ENCODE results near the gene ADAMTS2.
A peak's percentile ranks its signal among the peaks of the same experiment; 100 is the strongest.
"Not testable (repeated sequence)": the region's sequence is repeated elsewhere in the genome, so short reads cannot be mapped to it uniquely, and the experiment has no call there.

ADAMTS2 gene

DNA sequence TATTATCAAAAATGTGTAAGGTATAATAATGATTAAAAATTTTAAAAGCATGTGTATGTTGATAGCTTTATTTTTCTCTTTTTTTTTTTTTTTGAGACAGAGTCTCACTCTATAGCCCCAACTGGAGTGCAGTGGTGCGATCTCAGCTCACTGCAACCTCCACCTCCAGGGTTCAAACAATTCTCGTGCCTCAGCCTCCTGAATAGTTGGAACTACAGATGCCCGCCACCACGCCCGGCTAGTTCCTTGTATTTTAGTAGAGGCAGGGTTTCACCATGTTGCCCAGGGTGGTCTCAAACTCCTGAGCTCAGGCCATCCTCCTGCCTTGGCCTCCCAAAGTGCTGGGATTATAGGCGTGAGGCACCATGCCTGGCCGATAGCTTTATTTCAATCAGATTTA lies 20.9 kb downstream of the ADAMTS2 start:
- DNase-seq = not testable (repeated sequence)

DNA sequence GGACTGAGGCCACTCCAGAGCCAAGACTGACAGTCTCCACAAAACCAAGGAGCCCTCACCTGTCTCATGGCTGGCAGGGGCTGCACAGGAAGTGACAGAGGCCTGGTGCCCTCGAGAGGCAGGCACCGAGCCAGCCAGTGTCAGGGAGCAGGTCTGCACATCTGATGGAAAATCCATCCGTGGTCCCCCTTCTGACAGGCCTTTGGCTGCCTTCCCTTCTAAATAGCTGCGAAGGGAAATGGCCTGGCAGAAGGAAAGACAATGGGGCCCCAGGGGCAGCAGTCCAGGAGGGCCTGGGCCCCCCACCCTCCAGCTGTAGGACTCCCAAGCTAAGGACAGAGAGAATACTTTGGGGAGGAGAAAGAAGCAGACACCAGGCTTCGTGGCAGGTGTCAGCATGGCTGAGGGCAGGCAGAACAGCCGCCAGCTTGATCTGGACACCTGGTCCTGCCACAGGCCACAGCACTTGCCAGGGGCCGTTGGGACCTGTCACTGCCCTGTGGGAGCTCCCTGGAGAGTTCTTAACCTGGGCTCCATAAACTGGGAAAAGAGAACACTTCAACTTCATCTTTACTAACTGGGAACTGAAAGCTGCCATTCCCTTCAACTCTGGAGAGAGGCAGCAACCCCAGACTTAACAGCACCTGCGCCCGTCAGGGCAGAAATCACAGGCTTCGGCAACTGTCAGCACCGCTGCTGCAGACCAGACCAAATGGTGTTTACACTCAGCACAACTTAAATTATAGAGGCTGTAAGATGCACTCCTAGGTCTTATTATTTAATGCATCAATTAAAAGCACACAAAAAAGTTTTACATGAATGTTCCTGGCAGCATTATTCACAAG lies 22.0 kb downstream of the ADAMTS2 start:
- DNase-seq = no peak

DNA sequence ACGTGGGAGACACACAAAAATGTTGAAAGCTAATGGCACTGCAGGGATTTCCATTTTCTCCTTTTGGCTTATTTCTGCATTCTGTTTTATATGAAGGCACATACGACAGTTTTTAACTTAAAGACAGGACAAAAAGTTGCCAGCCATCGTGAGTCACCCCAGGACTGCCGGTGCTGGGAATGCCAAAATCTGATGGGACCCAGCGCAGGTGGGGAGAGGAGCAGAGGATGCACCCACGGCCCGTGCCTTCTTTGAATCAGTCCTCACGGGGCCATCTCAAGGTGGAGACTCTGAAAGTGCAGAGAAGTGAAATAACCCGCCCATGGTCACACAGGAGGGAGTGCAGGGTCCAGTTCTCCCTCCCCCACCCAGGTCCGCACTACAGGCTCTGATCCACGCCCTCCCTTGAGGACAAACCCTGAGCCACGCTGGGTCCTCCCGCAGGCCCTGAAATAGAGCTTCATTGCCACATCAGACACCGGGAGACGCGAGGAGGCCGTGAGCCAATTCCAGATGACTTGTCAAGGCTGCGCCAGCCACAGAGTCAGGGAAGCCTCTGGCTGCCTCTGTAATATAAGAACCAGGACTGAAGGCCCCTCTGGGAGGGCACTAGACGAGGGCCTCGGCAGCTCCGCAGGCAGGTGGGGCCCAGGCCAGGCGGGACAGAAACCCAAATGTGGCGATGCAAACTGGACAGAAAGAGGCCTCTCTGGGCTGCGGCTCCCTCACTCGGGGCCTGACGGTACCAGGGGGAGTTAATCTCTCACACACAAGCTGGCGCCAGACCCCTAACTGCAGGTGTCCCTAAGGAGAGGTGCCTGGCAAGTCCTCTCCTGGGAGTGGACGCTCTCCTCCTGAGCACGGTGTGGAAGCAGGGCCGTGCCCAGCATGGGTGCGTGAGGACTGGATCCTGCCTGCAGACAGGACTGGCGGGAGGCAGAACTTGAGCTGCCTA lies 22.9 kb downstream of the ADAMTS2 start:
- no peak for DNase-seq

DNA sequence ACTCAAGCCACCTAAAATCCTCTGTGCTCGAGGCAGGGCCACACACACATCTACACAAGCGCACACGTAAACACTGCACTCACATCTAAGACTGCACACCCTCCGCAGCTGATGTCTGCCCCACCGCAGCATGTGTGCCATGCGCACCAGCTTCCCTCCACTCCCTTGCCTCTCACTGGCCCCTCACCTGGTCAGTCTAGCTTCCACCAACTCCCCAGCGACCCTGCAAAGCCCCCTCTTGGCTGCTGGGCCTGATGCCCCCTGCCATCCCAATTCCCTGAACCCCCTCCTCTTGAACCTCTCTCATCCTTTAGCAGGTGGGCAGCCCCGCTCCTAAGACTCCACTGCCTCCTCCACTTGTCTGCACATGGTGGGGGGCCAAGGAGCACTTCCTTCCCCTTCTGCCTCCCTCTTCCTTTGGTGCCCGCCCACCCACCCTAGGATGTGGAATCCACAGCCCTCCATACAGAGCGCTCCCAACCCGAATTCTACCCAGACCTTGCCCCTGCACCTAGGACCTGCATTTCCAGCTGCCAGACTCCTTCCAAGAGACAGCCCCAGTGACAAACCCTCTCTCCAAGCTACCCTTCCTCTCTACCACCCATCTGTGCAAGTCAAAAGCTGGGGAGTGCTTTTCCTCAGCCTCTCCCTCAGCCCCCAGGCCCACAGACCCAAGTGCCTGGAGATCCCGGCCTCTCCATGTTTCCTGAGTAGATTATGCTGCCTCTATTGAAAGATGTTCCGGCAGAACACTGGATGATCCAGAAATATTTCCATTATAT lies 23.9 kb downstream of the ADAMTS2 start:
- no peak for DNase-seq

DNA sequence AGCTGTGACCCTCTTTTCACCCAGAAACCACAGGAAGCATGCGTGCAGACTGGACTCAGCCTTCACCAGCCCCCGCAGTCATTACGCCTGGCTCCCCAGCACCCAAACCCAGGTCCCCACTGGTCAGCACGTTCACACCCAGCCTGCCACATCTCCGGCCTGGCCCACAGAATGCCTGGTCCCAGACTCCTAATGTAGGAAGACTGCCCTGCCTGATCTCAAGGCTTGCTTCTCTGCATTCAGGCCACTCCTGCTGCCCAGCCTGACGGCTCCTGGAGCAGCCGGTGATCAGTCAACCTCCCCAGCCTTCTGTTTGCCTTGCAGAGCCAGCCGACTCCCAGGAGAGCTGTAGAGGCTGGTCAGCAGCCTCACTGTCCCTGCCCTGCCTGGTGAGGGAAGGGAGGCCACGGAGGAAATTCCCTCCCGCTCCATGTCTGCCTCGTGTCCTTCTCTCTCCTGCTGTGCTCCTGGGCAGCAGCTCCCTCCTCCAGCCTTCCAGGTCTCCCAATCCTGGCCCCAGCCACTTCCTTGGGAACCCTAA lies 25.4 kb downstream of the ADAMTS2 start:
- no peak for DNase-seq

- DNase-seq = no peak
These were observed 26.1 kb downstream of the ADAMTS2 start for GRCh38 chr5:179319123-179319522.

DNA sequence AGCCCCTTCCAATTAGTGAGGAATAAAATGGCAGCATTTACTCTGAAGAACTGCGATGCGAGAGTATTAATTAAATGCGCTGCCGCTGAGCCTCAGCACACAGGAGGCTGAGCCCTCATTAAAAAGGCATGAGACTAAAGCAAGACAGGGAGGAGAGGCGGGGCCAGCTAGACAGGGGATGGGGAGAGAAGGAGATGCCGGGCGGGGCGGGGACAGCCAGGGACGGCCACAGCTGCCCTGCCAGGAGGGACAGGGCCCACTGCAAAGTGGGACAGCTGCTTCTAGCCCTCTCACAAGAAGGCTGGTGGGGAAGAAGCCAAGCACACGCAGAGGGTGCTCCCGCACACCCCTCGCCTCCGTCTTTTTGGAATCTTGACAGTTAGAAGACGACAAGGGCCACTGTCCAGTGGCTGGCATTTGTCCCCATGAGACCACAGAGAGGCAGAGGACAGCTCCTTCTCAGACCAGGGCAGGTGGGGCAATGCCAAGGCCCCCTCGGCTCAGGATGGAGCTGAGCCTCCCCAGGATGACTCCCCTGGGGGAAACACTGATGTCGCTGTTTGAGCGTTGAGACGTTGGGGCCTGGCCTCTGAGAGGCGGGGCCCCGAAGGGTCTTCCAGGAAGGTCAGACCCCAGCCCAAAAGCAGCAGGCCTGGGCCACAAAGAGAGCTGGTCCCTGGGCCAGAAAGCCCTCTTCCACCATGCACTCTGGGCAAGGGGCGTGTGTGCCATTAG lies 26.9 kb downstream of the ADAMTS2 start:
- no peak for DNase-seq

- DNase-seq = no peak
These were observed 27.6 kb downstream of the ADAMTS2 start for GRCh38 chr5:179317411-179318220.

GRCh38 chr5:179316982-179317381 lies 28.3 kb downstream of the ADAMTS2 start:
- no peak for DNase-seq

DNA sequence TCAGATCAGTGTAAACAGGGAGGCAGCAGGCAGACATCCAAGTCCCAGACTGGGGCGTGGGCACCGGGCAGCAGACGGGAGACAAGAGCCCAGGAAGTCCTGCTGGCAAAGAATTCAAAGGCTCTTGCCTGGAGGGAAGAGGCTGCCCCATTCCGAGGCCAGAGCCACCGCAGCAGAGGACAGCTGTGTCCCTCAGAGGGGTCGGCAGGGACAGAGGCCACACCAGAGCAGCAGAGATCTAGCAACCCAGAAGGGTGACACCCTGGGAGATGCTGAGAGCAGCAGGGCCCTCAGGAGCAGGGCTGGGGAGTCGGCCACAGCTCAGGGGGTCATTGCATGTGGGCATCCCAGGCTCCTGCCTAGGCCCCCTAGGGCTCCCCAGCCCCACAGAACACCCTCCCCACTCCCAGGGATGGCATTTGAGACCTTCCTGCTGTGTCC lies 29.1 kb downstream of the ADAMTS2 start:
- no peak for DNase-seq

DNA sequence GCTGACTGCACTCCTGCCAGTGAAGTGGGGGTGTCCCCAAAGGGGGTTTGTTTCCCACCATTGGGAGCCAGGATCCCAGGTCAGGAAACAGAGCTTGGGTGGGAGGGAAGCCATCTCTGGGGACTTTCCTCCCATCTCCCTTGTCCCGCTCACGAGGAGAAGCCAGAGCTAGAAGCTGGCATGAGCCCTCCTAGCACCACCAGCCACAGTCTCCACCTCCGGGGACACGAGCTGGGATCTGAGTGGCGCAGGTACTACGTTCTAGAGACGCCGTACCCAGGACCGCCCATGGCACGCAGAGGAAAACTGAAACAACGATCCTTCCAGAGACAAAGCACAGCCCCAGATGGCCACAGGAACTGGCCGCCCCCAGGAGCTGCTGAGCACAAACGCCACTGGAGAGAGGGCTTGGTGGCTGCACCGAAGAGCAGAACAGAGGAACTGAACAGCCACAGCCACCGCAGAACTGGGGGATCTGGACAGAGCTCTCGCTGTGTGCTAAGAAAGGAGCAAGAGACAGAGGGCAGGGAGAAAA lies 29.8 kb downstream of the ADAMTS2 start:
- DNase-seq = no peak

DNA sequence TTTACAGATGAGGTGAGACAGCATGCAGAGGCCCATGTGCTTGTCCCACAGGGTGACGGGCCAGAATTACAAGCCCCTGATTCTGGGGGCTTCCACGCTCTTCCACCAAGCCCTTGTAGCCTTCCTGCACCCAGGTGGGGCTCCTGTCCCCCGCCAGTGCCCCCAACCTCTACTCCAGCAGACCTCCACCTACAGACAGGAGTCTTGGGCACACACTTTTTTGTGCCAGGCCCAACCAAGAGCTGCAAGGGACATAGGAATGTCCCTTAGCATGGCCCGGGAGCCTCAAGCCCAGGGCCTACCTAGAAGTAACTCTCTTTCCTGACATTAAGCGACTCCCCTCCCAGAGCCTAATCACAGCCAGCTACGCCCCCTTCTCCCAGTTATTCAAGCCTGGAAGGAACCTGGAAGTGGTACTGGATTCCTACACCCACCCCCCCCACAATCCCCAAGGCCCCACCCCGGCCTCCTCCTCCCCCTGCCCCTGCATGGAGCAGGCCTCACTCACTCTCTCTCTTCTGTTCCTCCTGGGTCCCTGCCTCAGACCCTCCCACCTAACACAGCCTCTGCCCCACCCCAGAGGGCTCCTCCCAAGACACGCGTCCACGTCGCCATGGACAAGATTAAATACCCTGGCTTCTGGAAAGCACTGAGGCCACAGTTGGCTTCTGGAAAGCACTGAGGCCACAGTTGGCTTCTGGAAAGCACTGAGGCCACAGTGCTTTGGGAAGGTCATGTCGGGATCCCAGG lies 30.5 kb downstream of the ADAMTS2 start:
- DNase-seq = no peak

DNA sequence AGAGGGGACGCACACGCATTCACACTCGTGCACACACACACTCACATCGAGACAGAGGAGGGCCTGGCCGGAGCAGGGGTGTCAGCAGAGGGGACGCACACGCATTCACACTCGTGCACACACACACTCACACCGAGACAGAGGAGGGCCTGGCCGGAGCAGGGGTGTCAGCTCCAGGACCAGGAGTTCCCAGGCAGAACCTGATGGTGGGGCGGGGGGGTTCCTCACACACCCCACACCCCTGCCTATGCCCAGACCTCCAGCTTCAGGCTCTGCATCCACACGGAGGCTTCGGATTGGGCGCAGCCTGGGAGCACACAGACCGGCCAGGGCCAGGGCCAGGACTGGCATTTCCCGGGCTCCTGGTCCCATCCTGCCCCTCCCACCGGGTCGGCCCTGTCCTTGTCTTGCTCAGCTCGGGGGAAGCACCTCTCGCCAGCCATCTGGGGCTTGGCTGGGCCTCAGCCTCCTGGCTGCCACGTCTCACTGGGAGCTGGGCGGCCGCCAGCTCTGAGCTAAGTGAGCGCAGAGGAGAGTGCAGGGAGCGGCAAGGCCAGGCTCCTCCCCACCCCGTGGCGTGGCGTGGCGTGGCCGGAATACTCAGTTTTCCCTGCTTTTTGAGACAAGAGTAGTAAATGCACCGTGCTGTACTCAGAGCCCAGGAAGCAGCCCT lies 31.3 kb downstream of the ADAMTS2 start:
- DNase-seq = peak in 1 of 2 donors; percentile 42

DNA sequence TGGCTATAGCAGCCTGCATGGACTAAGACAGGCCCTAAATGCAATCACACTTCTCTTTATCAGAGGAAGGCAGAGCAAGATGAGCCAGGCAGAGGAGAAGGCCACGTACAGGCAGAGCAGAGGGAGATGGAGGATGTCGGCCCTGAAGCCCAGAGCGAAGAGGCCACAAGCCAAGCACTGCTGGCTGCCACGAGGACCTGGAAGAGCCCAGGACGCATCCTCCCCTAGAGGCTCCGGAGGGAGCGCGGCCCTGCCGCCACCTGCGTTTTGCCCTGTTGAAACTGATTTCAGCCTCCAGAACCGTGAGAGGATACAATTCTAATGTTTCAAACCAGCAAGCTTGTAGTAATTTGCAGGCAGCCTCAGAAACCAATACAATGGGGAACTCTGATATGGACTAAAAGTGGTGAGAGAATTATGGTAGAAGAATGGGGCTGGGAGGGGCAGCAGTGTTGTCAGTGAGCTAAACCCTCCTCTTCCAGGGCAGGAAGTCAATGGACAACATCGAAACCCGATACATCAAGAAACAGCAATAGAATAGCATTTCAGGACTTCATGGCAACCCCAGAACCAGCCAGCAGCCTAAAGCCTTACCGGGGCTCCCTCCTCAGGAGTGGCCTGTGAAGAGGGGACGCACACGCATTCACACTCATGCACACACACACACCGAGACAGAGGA lies 32.6 kb downstream of the ADAMTS2 start:
- DNase-seq = no peak

DNA sequence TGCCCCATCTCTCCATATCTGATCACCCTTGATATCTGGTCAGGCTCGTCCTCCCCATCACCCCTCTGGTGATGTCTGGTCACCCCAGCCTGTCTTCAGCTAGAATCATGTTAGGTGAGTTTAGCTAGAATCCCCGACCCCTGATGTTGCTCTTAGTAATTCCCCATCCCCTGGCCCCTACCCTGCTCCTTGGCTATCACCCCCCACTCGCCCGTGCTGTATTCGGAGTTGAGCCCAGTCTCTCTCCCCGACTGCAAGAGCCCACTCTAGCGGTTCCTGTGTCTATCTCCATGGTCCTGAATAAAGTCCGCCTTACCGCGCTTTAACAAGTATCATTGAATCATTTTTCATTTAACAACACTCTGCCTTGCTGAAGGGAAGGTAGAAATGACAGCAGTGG lies 33.7 kb downstream of the ADAMTS2 start:
- DNase-seq = no peak

DNA sequence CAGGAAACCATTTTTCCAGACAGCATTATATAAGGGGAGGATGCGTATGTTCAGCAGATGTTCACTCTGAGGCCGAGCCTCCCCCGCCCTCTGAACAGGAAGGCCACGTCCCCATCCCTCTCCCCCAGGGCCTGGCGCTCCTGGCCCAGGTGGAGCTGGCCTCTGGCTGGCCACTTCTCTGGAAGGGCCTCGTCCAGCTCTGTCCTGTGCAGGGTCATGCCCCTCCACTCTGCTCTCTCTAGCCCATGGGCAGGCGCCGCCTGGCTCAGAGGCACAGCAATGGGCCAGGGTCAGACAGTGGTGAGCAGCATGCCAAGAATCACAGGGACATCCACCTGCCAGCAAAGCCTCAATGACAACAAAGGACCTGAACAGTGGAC lies 34.2 kb downstream of the ADAMTS2 start:
- DNase-seq = no peak

GRCh38 chr5:179310439-179311090 lies 34.7 kb downstream of the ADAMTS2 start:
- DNase-seq = no peak

DNA sequence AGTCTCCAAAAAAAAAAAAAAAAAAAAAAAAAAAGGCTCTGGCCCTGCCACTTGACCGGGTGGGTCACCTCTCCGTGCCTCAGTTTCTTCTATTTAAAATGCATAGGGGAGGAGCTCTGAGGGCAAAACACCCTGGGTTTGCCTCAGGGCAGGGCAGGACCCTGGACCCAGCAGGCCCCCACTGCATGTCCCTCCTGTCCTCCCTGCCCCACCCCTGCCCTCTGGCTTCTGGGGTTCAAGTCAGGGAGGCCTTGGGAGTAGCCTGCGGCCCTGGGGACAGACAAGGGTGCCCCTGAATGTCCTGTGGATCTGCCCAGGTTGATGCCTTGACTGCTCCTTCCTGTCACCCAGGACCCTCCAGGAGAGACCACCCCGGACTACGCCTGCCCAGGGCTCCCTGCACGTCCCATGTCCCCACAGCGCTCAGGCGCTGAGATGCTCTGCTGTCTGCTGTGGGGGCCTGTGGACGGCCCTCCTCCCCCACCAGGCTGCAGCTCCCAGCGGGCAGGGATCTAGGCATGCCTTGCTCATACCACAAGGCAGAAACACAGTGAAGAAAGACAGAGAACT lies 35.4 kb downstream of the ADAMTS2 start:
- DNase-seq = no peak

Measured in hippocampal formation (tissue), 2 donors.